GM19035 (cell line): ENCODE data around the gene MCL1.
"Not testable (repeated sequence)": the region's sequence is repeated elsewhere in the genome, so short reads cannot be mapped to it uniquely, and the experiment has no call there.

Experiments used
- ATAC-seq: cut with Tn5 transposase; IDR thresholded peaks from one replicate; pipeline ENCODE4 v1.9.1; 2021; ENCODE audit not compliant: unreplicated experiment

MCL1 gene

GRCh38 chr1:150579110-150579944 is at the start of gene MCL1:
MCL1 (minus strand) TSS chr1:150579610; CDS start chr1:150579530, 80 bp downstream.
- ATAC-seq: peak; percentile 93

GRCh38 chr1:150628766-150629114 is 49.3 kb upstream of the MCL1 start:
- ATAC-seq: no peak

- no peak for ATAC-seq
Measured at GRCh38 chr1:150627826-150628410, 48.5 kb upstream of the MCL1 start.

GRCh38 chr1:150626150-150626549 is 46.7 kb upstream of the MCL1 start:
- no peak for ATAC-seq

GRCh38 chr1:150624546-150624945 is 45.1 kb upstream of the MCL1 start:
- ATAC-seq: not testable (repeated sequence)

GRCh38 chr1:150624134-150624533 is 44.7 kb upstream of the MCL1 start:
- not testable (repeated sequence) for ATAC-seq

- ATAC-seq: no peak
Measured at GRCh38 chr1:150622303-150622975, 43.0 kb upstream of the MCL1 start.

GRCh38 chr1:150621497-150622302 is 42.3 kb upstream of the MCL1 start:
- ATAC-seq: no peak

GRCh38 chr1:150620919-150621318 is 41.5 kb upstream of the MCL1 start:
- ATAC-seq: no peak

GRCh38 chr1:150619576-150620509 is 40.4 kb upstream of the MCL1 start:
- ATAC-seq: no peak

- ATAC-seq: no peak
Measured at GRCh38 chr1:150615346-150616201, 36.2 kb upstream of the MCL1 start.

GRCh38 chr1:150613061-150613920 is 33.9 kb upstream of the MCL1 start:
- ATAC-seq: no peak

- ATAC-seq: no peak
Measured at GRCh38 chr1:150612014-150612345, 32.6 kb upstream of the MCL1 start.

GRCh38 chr1:150610576-150610975 is 31.2 kb upstream of the MCL1 start:
- ATAC-seq: no peak

- ATAC-seq: no peak
Measured at GRCh38 chr1:150609732-150610131, 30.3 kb upstream of the MCL1 start.

- no peak for ATAC-seq
Measured at GRCh38 chr1:150606463-150607142, 27.2 kb upstream of the MCL1 start.

GRCh38 chr1:150605451-150605731 is 26.0 kb upstream of the MCL1 start:
- ATAC-seq: not testable (repeated sequence)

GRCh38 chr1:150604226-150604588 is 24.8 kb upstream of the MCL1 start:
- ATAC-seq: no peak
